Suppressor macrophage treated with lipopolysaccharide for 1 hour (primary cell): ENCODE measurements around the gene SERPINB6.
"Not testable (repeated sequence)": the region's sequence is repeated elsewhere in the genome, so short reads cannot be mapped to it uniquely, and the experiment has no call there.

Experiments used
- DNase-seq, 3 donors: peaks; one replicate each; pipeline ENCODE4 v3.0.0-alpha.2; 2020 to 2022

The SERPINB6 gene

GRCh38 chr6:2908516-2908915, 62.9 kb downstream of the SERPINB6 start:
- DNase-seq: not testable (repeated sequence)

DNA sequence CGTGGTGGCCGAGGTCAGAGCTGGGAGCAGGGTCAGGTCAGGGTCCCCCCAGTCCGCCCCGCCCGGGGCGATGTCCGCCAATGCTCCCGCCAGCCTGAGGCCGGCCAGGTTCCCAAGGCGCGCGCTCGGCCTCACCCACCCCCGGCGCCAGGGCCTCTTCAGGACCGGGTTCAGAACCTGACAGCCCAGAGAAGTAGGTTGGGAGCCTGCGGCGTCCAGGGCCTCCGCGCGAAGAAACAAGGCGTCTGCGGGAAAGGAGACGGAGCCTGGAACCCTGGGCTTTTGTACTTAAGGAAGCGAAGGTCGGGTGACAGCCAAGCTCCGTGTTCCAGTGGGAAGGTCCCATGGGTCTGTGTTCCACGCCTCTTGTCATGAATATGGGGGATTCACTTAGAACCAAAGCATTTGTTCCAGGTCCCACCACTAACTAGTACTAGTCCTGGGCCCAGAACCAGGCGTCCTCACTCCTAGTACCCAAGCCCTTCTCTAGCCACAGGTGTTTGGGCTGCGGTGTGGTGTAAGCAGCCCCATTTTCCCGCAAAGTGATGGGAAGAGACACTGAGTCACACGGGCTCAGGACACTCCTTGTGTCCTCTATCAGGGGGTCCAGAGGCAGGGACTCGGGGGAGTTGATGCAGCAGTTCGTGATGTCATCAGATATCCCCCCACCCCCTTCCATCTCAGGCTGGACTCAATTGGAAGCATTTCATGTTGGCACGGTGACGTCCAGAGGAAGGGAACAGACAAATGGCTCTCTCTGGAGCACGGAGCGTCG, 67.8 kb downstream of the SERPINB6 start:
- not testable (repeated sequence) for DNase-seq

DNA sequence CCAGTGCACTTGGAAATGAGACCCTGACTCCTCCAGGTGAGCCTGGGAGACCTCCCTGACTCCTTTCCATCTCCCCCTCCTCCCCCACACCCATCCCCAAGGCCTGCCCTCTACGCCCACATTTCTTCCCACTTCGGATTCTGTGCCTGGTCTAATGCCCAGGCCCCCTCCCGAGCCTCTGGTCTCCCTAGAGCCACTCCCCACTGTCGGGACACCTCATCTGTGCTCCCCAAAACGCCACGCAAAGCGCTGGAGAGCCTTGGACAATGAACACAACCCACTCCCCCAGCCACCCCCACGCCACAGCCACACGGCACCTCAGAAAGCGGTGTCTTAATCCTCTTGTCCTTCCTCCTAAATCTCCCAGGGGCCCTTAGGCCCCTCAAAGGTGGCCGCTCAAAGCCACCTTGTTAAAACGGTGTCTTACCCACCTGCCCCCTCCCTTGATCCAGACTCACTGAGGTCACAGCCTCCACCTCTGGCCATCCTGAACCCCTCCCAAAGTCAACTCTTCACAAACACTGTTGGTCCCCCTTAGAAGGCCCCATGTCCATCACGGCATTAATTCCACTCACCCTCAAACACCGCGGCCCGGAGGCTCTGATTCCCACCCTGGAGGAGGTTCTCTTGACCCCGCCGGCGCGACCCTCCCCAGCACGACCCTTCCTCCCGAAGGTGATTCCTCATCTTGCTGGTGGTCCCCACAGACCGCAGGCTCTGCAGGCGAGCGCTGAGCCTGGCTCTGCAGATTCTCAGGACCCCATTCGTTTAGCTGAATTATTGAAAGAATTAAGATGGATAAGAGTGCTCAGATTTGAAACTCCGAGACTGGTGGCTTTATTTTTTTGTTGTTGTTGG, 69.5 kb downstream of the SERPINB6 start:
- not testable (repeated sequence) for DNase-seq

GRCh38 chr6:2900821-2901644, 70.3 kb downstream of the SERPINB6 start:
- DNase-seq: peak in 1 of 3 donors; percentile 36

GRCh38 chr6:2900221-2900807, 71.1 kb downstream of the SERPINB6 start:
- no peak for DNase-seq

GRCh38 chr6:2899596-2899995, 71.8 kb downstream of the SERPINB6 start:
- DNase-seq: no peak
